Sigmoid colon (tissue), 3 donors: ENCODE data around the gene MYH11.

Source experiments
- POLR2A ChIP-seq, 2 donors: fragments of 450-650 bp; IDR thresholded peaks; one replicate each; pipeline ENCODE4 v1.6.1; 2016; ENCODE audit warnings: antibody characterized with exemption in 2 of 2, mild to moderate bottlenecking in 2 of 2, moderate library complexity in 2 of 2
- TF ChIP-seq, protein P1 (sequence below), 4 experiments: fragments of 450-650 bp in 3 of 4; fragments of 200-600 bp in 1 of 4; IDR thresholded peaks; one replicate each; pipeline ENCODE4 v1.5.1; 2016 to 2019; ENCODE audit warnings: antibody characterized with exemption in 4 of 4, mild to moderate bottlenecking in 3 of 4, moderate library complexity in 2 of 4

- TF ChIP-seq, protein P1, sequence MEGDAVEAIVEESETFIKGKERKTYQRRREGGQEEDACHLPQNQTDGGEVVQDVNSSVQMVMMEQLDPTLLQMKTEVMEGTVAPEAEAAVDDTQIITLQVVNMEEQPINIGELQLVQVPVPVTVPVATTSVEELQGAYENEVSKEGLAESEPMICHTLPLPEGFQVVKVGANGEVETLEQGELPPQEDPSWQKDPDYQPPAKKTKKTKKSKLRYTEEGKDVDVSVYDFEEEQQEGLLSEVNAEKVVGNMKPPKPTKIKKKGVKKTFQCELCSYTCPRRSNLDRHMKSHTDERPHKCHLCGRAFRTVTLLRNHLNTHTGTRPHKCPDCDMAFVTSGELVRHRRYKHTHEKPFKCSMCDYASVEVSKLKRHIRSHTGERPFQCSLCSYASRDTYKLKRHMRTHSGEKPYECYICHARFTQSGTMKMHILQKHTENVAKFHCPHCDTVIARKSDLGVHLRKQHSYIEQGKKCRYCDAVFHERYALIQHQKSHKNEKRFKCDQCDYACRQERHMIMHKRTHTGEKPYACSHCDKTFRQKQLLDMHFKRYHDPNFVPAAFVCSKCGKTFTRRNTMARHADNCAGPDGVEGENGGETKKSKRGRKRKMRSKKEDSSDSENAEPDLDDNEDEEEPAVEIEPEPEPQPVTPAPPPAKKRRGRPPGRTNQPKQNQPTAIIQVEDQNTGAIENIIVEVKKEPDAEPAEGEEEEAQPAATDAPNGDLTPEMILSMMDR (IDR thresholded peaks at IDR 0.05) = no peak
- no peak for TF ChIP-seq POLR2A (IDR thresholded peaks at IDR 0.05)
Observed at GRCh38 chr16:15783985-15784384, 72.8 kb downstream of the MYH11 start.
